ENCODE data around the gene HDLBP. TPM values are rescaled to one million over a fixed set of nuclear protein-coding genes. Genes with fewer than 3 reads are reported as not detected.
A peak's percentile ranks its signal among the peaks of the same experiment; 100 is the strongest.

HDLBP gene
- total and polyA plus RNA-seq, 4 donors, result 220 to 476 (median 318) TPM

GRCh38 chr2:241249654-241250053, 65.8 kb downstream of the HDLBP start:
- Histone ChIP-seq H3K4me3 (ENCODE audit: low read length in 2 of 2) (no peak overlapping the region), H3K27ac (ENCODE audit: low read depth in 1 of 2, low read length in 2 of 2) (no peak overlapping the region), H3K27me3 (ENCODE audit: control insufficient read depth in 1 of 2, insufficient read depth in 2 of 2, low read length in 1 of 2) (no peaks in the 10 kb centered on the region), H3K9me3 (ENCODE audit: control insufficient read depth, low read length) (no peaks in the 10 kb centered on the region), H3K36me3 (ENCODE audit: control insufficient read depth in 1 of 2, insufficient read depth in 2 of 2, low read length in 1 of 2) (peaks cover 5 to 52% of the 10 kb centered on the region in 2 donors), H3K4me1 (ENCODE audit: control insufficient read depth in 1 of 2, insufficient read depth in 2 of 2, low read length in 2 of 2) (no peaks in the 10 kb centered on the region)
- no peak for ATAC-seq (ENCODE audit: low FRiP score)
- intact Hi-C loops (cut with DNase I), result no loop called here
- DNase-seq, result no peak
- WGBS, 2 donors, result 88 to 90% methylated on average over 14 of the region's 14 CpGs

DNA sequence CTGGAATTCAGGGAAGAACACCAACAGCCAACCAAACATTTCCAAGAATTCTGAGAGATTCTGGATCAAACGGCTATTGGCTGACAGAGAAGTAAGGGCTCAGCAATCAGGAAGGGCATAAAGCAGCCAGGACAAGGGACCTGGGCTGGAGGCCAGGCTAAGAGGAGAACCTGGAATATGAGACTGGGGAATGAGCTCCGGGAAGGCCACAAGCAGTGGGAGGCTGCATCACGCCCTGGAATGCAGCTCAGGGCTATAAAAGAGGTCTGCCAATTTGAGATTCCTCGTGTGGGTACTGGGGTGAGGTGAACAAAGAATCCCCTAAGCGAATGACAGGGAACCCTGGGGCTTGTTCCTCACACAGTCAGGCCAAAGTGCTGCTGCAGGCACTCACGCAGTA, 66.6 kb downstream of the HDLBP start:
- Histone ChIP-seq H3K9me3 (ENCODE audit: control insufficient read depth, low read length) (no peaks in the 10 kb centered on the region), H3K36me3 (ENCODE audit: control insufficient read depth in 1 of 2, insufficient read depth in 2 of 2, low read length in 1 of 2) (peaks cover 5 to 50% of the 10 kb centered on the region in 2 donors), H3K4me3 (ENCODE audit: low read length in 2 of 2) (no peak overlapping the region), H3K4me1 (ENCODE audit: control insufficient read depth in 1 of 2, insufficient read depth in 2 of 2, low read length in 2 of 2) (no peaks in the 10 kb centered on the region), H3K27ac (ENCODE audit: low read depth in 1 of 2, low read length in 2 of 2) (no peak overlapping the region), H3K27me3 (ENCODE audit: control insufficient read depth in 1 of 2, insufficient read depth in 2 of 2, low read length in 1 of 2) (no peaks in the 10 kb centered on the region)
- WGBS, 2 donors, result 71 to 75% methylated on average over 6 of the region's 6 CpGs
- ATAC-seq (ENCODE audit: low FRiP score), result no peak
- no peak for DNase-seq
- intact Hi-C loops (cut with DNase I), result no loop called here

DNA sequence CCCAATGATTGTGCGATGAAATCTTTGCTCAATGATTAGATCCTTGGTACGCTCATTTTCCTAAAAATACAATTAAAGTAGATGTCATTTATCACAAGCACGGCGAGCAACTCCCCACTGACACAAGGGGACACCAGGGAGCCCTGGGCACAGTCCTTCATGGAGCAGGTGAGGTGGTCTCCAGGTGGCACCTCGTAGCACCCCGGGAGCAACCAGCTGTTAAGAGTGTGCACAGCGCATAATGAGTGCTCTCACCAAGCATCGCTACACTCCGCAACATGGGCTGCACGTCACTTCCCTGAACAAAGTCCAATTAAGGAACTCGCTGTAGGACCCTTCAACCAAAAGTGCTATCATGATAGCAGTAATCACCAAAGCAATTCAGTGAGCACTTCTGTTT, 67.2 kb downstream of the HDLBP start:
- H3K27me3 ChIP-seq (ENCODE audit: control insufficient read depth in 1 of 2, insufficient read depth in 2 of 2, low read length in 1 of 2), result no peaks in the 10 kb centered on the region
- H3K27ac ChIP-seq (ENCODE audit: low read depth in 1 of 2, low read length in 2 of 2), result no peak overlapping the region
- H3K4me1 ChIP-seq (ENCODE audit: control insufficient read depth in 1 of 2, insufficient read depth in 2 of 2, low read length in 2 of 2), result no peaks in the 10 kb centered on the region
- ATAC-seq (ENCODE audit: low FRiP score), result no peak
- no peaks in the 10 kb centered on the region for H3K9me3 ChIP-seq (ENCODE audit: control insufficient read depth, low read length)
- 96 to 97% methylated on average over 11 of the region's 11 CpGs for WGBS, 2 donors
- peaks cover 3 to 47% of the 10 kb centered on the region in 2 donors for H3K36me3 ChIP-seq (ENCODE audit: control insufficient read depth in 1 of 2, insufficient read depth in 2 of 2, low read length in 1 of 2)
- no peak for DNase-seq
- intact Hi-C loops (cut with DNase I), result no loop called here
- no peak overlapping the region for H3K4me3 ChIP-seq (ENCODE audit: low read length in 2 of 2)

DNA sequence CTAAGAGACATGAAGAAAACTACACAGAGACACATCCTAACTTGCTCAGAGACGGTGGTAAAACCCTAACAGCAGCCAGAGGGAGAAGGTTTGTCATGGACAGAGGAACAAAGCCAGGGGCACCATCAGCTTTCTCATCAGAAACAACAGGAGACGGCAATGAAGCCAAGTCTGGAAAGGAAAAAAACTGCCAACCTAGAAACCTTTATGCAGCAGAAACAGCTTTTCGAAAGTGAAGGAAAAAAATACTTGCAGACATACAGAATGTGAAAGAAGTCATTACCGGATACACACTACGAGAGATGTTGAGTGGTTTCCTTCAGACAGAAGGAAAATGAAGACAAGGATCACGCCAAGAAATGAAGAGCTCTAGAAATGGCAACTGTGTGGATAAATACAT, 71.1 kb downstream of the HDLBP start:
- WGBS, 2 donors, result 89 to 92% methylated on average over 6 of the region's 6 CpGs
- Histone ChIP-seq H3K27ac (ENCODE audit: low read depth in 1 of 2, low read length in 2 of 2) (no peak overlapping the region), H3K27me3 (ENCODE audit: control insufficient read depth in 1 of 2, insufficient read depth in 2 of 2, low read length in 1 of 2) (no peaks in the 10 kb centered on the region), H3K9me3 (ENCODE audit: control insufficient read depth, low read length) (no peaks in the 10 kb centered on the region), H3K4me3 (ENCODE audit: low read length in 2 of 2) (no peak overlapping the region), H3K36me3 (ENCODE audit: control insufficient read depth in 1 of 2, insufficient read depth in 2 of 2, low read length in 1 of 2) (peaks cover 5 to 42% of the 10 kb centered on the region in 2 donors), H3K4me1 (ENCODE audit: control insufficient read depth in 1 of 2, insufficient read depth in 2 of 2, low read length in 2 of 2) (no peaks in the 10 kb centered on the region)
- no peak for ATAC-seq (ENCODE audit: low FRiP score)
- intact Hi-C loops (cut with DNase I), result no loop called here
- no peak for DNase-seq

DNA sequence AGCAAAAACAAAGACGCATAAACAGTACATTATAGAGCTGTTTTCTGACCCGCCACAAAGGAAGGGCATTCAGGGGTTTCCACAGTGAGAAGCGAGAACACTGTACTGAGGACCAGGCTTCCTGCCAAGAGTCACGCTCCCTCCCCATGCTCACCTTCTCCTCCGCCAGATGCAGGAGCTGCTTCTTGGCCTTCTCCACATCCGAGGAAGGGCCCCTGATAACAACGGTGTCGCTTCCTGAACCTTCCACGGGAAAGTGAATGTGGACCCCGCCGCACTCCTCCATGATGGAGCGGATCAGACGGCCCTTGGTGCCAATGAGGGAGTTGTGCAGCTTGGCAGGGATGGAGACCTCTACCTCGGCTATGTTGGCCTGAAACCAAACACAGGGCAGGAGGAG, 73.2 kb downstream of the HDLBP start:
- no peak for ATAC-seq (ENCODE audit: low FRiP score)
- H3K27ac ChIP-seq (ENCODE audit: low read depth in 1 of 2, low read length in 2 of 2), result no peak overlapping the region
- no peaks in the 10 kb centered on the region for H3K9me3 ChIP-seq (ENCODE audit: control insufficient read depth, low read length)
- intact Hi-C loops (cut with DNase I), result no loop called here
- WGBS, 2 donors, result 75 to 81% methylated on average over 14 of the region's 14 CpGs
- H3K4me1 ChIP-seq (ENCODE audit: control insufficient read depth in 1 of 2, insufficient read depth in 2 of 2, low read length in 2 of 2), result no peaks in the 10 kb centered on the region
- H3K27me3 ChIP-seq (ENCODE audit: control insufficient read depth in 1 of 2, insufficient read depth in 2 of 2, low read length in 1 of 2), result no peaks in the 10 kb centered on the region
- no peak for DNase-seq
- no peak overlapping the region for H3K4me3 ChIP-seq (ENCODE audit: low read length in 2 of 2)
- H3K36me3 ChIP-seq (ENCODE audit: control insufficient read depth in 1 of 2, insufficient read depth in 2 of 2, low read length in 1 of 2), result peaks cover 17 to 32% of the 10 kb centered on the region in 2 donors

DNA sequence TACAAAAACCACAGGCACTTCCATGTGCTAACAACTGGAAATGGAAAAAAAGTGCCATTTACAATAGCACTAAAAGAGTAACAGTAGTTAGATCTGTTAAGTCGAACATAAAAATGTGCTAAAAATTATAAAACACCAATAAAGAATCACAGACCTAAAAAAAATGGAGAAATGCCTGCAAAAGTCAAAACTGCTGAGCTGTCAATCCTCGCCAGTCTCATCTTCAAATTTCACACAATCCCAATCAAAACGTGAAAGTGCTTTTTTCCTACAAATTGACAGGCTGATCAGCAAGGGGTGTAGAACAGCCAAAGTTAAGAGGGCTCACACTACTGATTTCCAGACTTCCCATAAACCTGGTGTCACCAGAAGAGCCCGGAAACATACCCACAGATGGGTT, 73.8 kb downstream of the HDLBP start:
- 85 to 90% methylated on average over 4 of the region's 4 CpGs for WGBS, 2 donors
- no peaks in the 10 kb centered on the region for H3K27me3 ChIP-seq (ENCODE audit: control insufficient read depth in 1 of 2, insufficient read depth in 2 of 2, low read length in 1 of 2)
- H3K4me3 ChIP-seq (ENCODE audit: low read length in 2 of 2), result no peak overlapping the region
- DNase-seq (no peak), ATAC-seq (ENCODE audit: low FRiP score) (no peak)
- intact Hi-C loops (cut with DNase I), result no loop called here
- peaks cover 17 to 31% of the 10 kb centered on the region in 2 donors for H3K36me3 ChIP-seq (ENCODE audit: control insufficient read depth in 1 of 2, insufficient read depth in 2 of 2, low read length in 1 of 2)
- H3K4me1 ChIP-seq (ENCODE audit: control insufficient read depth in 1 of 2, insufficient read depth in 2 of 2, low read length in 2 of 2), result no peaks in the 10 kb centered on the region
- no peaks in the 10 kb centered on the region for H3K9me3 ChIP-seq (ENCODE audit: control insufficient read depth, low read length)
- no peak overlapping the region for H3K27ac ChIP-seq (ENCODE audit: low read depth in 1 of 2, low read length in 2 of 2)

GRCh38 chr2:241240320-241241004, 75.0 kb downstream of the HDLBP start:
- 87 to 89% methylated on average over 21 of the region's 21 CpGs for WGBS, 2 donors
- H3K36me3 ChIP-seq (ENCODE audit: control insufficient read depth in 1 of 2, insufficient read depth in 2 of 2, low read length in 1 of 2), result peaks cover 17 to 32% of the 10 kb centered on the region in 2 donors
- H3K4me3 ChIP-seq (ENCODE audit: low read length in 2 of 2), result no peak overlapping the region
- no peak for ATAC-seq (ENCODE audit: low FRiP score)
- intact Hi-C loops (cut with DNase I), result no loop called here
- H3K27me3 ChIP-seq (ENCODE audit: control insufficient read depth in 1 of 2, insufficient read depth in 2 of 2, low read length in 1 of 2), result no peaks in the 10 kb centered on the region
- H3K9me3 ChIP-seq (ENCODE audit: control insufficient read depth, low read length), result no peaks in the 10 kb centered on the region
- no peak overlapping the region for H3K27ac ChIP-seq (ENCODE audit: low read depth in 1 of 2, low read length in 2 of 2)
- no peaks in the 10 kb centered on the region for H3K4me1 ChIP-seq (ENCODE audit: control insufficient read depth in 1 of 2, insufficient read depth in 2 of 2, low read length in 2 of 2)
- peak in 1 of 2 donors; percentile 53 for DNase-seq

- Histone ChIP-seq H3K27ac (ENCODE audit: low read depth in 1 of 2, low read length in 2 of 2) (no peak overlapping the region), H3K27me3 (ENCODE audit: control insufficient read depth in 1 of 2, insufficient read depth in 2 of 2, low read length in 1 of 2) (no peaks in the 10 kb centered on the region), H3K36me3 (ENCODE audit: control insufficient read depth in 1 of 2, insufficient read depth in 2 of 2, low read length in 1 of 2) (peaks cover 17 to 39% of the 10 kb centered on the region in 2 donors), H3K9me3 (ENCODE audit: control insufficient read depth, low read length) (no peaks in the 10 kb centered on the region), H3K4me1 (ENCODE audit: control insufficient read depth in 1 of 2, insufficient read depth in 2 of 2, low read length in 2 of 2) (no peaks in the 10 kb centered on the region), H3K4me3 (ENCODE audit: low read length in 2 of 2) (no peak overlapping the region)
- 89 to 90% methylated on average over 28 of the region's 28 CpGs for WGBS, 2 donors
- intact Hi-C loops (cut with DNase I), result no loop called here
- DNase-seq (peak in 1 of 2 donors; percentile 64), ATAC-seq (ENCODE audit: low FRiP score) (no peak)
Measured at GRCh38 chr2:241239552-241240202, 75.8 kb downstream of the HDLBP start.

- Histone ChIP-seq H3K4me3 (ENCODE audit: low read length in 2 of 2) (no peak overlapping the region), H3K27me3 (ENCODE audit: control insufficient read depth in 1 of 2, insufficient read depth in 2 of 2, low read length in 1 of 2) (no peaks in the 10 kb centered on the region), H3K27ac (ENCODE audit: low read depth in 1 of 2, low read length in 2 of 2) (no peak overlapping the region), H3K9me3 (ENCODE audit: control insufficient read depth, low read length) (no peaks in the 10 kb centered on the region), H3K36me3 (ENCODE audit: control insufficient read depth in 1 of 2, insufficient read depth in 2 of 2, low read length in 1 of 2) (peaks cover 17 to 41% of the 10 kb centered on the region in 2 donors), H3K4me1 (ENCODE audit: control insufficient read depth in 1 of 2, insufficient read depth in 2 of 2, low read length in 2 of 2) (no peaks in the 10 kb centered on the region)
- ATAC-seq (ENCODE audit: low FRiP score) (no peak), DNase-seq (no peak)
- 79 to 85% methylated on average over 5 of the region's 5 CpGs for WGBS, 2 donors
- intact Hi-C loops (cut with DNase I), result no loop called here
Measured at GRCh38 chr2:241238693-241239198, 76.7 kb downstream of the HDLBP start.
